Dermis lymphatic vessel endothelial cell (primary cell): ENCODE data around the gene GUCY1A1. TPM values are rescaled to one million over a fixed set of nuclear protein-coding genes. Genes with fewer than 3 reads are reported as not detected.

Source experiments
- total RNA-seq: library from RNA; depleted of rRNA; stranded (reverse); fragments of >200 nt; gene quantifications from 2 replicates; pipeline ENCODE4 v1.2.1, GENCODE V29; 2014

Gene GUCY1A1, protein sequence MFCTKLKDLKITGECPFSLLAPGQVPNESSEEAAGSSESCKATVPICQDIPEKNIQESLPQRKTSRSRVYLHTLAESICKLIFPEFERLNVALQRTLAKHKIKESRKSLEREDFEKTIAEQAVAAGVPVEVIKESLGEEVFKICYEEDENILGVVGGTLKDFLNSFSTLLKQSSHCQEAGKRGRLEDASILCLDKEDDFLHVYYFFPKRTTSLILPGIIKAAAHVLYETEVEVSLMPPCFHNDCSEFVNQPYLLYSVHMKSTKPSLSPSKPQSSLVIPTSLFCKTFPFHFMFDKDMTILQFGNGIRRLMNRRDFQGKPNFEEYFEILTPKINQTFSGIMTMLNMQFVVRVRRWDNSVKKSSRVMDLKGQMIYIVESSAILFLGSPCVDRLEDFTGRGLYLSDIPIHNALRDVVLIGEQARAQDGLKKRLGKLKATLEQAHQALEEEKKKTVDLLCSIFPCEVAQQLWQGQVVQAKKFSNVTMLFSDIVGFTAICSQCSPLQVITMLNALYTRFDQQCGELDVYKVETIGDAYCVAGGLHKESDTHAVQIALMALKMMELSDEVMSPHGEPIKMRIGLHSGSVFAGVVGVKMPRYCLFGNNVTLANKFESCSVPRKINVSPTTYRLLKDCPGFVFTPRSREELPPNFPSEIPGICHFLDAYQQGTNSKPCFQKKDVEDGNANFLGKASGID
- 41.5 and 163 TPM in 2 replicates for total RNA-seq

GRCh38 chr4:155666344-155667221 is at the start of gene GUCY1A1:
Gene GUCY1A1 (plus strand): TSS chr4:155666848. CDS start chr4:155696868, 30,020 bp downstream.

DNA sequence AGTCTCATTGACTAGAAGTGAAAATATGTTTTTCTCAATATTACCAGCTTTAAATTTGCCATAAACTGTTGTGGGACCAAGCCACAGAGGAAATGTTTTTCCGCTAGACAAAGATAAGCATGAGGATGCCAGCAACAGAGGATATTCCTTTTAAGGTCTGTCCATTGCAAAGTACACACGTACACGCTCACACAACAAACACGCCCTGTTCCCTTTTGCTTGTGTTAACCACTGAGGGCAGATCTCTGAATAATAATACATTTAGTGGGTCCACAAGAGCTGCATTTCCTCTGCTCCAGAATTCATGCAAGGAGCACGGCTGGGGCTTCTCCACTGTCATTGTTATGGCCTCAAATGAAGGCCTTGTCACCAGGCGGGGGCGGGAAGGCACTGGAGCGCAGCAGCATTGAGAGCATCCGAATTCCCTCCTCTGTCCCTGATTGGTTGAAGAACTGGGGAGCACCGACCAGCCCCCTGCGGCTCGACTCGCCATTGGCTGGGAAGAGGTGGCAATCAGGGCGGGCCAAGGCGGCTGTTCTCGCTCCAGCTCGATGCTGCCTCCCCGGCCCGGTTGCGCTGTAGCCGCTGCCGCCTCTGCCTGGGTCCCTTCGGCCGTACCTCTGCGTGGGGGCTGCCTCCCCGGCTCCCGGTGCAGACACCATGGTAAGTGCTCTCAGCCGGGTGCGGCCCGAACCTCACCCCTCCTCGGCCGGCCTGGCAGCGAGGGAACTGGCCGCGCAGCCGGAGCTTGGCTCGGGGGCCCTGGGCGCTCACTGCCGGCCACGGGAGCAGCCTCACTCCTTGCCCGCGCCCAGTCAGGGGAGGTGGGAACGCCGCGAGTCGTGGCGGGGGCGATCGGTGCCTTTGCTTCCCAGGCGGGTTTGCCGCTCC is 92.1 kb downstream of the GUCY1A1 start, which contains the start of gene GUCY1B1:
GUCY1B1 (plus strand) TSS at position 541 of the 891 bp plus-strand sequence; CDS start at position 661, 120 bp downstream.

Other genes with a start within 250 kb of the GUCY1A1 start
- gene GUCY1B1, start 92.2 kb downstream of the GUCY1A1 start, total RNA-seq: 11.5 and 15.5 TPM in 2 replicates
- not detected in 2 replicates for gene ASIC5, start 199.4 kb downstream of the GUCY1A1 start, total RNA-seq
- not detected in 2 replicates for gene TDO2, start 236.8 kb downstream of the GUCY1A1 start, total RNA-seq